ENCODE results near the gene PGM2.

GRCh38 chr4:37827030-37827685 lies 672 bp downstream of the PGM2 start:
- TF ChIP-seq CTCF (IDR thresholded peaks at IDR 0.05) (no peak), ZFX (IDR thresholded peaks at IDR 0.05; ENCODE audit: borderline replicate concordance) (no peak)

Measured in 22Rv1 (cell line).